Measurements from ENCODE around the gene STON2. TPM values are rescaled to one million over a fixed set of nuclear protein-coding genes. Genes with fewer than 3 reads are reported as not detected.
"Not testable (repeated sequence)": the region's sequence is repeated elsewhere in the genome, so short reads cannot be mapped to it uniquely, and the experiment has no call there.

Gene STON2
- total and polyA plus RNA-seq, 2 donors from 2014 or later, result 14.8 to 86.6 TPM

DNA sequence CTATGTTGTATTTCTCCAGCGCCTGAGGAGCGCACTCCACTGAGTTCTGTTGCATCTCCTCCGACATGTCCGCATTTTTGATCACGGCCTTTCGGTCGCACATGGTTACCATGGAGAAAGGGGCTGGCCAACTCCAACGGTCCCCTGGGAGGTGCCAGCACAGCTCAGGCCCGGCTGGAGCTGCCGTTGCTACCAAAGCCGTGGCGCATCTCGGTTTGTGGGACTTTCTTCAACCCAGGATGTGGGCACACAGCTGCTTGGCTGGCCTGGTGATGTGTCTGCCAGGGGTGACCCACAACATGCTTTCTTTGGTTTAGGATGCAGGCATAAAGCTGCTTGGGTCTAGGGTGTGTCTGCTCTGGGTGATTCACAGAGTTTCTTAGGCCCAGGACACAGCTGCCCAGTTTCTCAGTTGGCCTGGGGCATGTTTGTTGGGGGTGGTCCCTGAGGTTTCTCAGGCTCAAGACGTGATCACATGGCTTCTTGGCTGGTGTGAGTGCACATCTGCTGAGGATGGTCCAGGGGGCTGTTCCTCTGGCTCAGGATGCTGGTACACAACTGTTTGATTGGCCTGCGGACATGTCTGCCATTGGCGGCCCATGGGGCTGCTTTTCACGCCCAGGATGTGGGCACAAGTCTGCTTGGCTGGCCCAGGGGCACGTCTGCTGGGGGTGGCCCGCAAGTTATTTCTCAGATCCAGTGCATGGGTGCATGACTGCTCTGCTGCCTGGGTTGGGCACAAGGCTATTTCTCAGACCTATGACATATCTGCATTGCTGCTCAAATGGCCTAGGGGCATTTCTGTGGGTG lies 153.5 kb downstream of the STON2 start:
- TF ChIP-seq, protein P1, sequence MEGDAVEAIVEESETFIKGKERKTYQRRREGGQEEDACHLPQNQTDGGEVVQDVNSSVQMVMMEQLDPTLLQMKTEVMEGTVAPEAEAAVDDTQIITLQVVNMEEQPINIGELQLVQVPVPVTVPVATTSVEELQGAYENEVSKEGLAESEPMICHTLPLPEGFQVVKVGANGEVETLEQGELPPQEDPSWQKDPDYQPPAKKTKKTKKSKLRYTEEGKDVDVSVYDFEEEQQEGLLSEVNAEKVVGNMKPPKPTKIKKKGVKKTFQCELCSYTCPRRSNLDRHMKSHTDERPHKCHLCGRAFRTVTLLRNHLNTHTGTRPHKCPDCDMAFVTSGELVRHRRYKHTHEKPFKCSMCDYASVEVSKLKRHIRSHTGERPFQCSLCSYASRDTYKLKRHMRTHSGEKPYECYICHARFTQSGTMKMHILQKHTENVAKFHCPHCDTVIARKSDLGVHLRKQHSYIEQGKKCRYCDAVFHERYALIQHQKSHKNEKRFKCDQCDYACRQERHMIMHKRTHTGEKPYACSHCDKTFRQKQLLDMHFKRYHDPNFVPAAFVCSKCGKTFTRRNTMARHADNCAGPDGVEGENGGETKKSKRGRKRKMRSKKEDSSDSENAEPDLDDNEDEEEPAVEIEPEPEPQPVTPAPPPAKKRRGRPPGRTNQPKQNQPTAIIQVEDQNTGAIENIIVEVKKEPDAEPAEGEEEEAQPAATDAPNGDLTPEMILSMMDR (IDR thresholded peaks at IDR 0.05; ENCODE audit: borderline replicate concordance, extremely low read depth, insufficient read depth), result no peak
- H3K36me3 ChIP-seq (ENCODE audit: control insufficient read depth in 2 of 3, insufficient read depth in 3 of 3, low read length in 3 of 3), result no peaks in the 10 kb centered on the region
- no peaks in the 10 kb centered on the region for H3K4me1 ChIP-seq (ENCODE audit: control insufficient read depth in 2 of 3, insufficient read depth in 2 of 3, low read depth in 1 of 3, low read length in 3 of 3)
- no peak overlapping the region for H3K27ac ChIP-seq (ENCODE audit: low read depth in 2 of 2, low read length in 2 of 2)
- intact Hi-C loops (cut with DNase I), result no loop called here
- H3K4me3 ChIP-seq (ENCODE audit: low read length in 3 of 3), result no peak overlapping the region
- H3K27me3 ChIP-seq (ENCODE audit: control insufficient read depth, insufficient read depth, low read length), result no peaks in the 10 kb centered on the region
- H3K9me3 ChIP-seq (ENCODE audit: control insufficient read depth in 2 of 3, insufficient read depth in 1 of 3, low read length in 3 of 3), result no peaks in the 10 kb centered on the region
- FAIRE-seq (no peak), DNase-seq (no peak)
- H3K9ac ChIP-seq (ENCODE audit: low read length in 3 of 3), result no peak overlapping the region

DNA sequence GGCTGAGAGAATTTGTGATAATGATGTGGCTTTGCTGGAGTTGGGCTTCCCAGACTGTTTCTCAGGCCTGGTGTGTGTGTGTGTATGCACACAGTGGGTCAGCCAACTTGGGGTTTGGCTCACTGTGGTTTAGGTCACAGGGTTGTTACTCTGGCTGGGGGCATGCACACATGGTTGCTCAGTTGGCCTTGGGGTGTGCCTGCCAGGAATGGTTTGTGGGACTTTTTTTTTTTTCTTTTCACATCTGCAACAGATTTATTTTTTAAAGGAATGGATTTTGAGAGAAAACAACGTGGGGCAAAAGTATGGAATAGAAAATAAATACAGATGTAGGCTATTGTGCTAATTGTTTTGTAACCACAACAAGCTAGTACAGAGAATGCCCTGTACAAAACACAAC lies 154.4 kb downstream of the STON2 start:
- Histone ChIP-seq H3K27ac (ENCODE audit: low read depth in 2 of 2, low read length in 2 of 2) (no peak overlapping the region), H3K27me3 (ENCODE audit: control insufficient read depth, insufficient read depth, low read length) (no peaks in the 10 kb centered on the region), H3K4me3 (ENCODE audit: low read length in 3 of 3) (no peak overlapping the region), H3K4me1 (ENCODE audit: control insufficient read depth in 2 of 3, insufficient read depth in 2 of 3, low read depth in 1 of 3, low read length in 3 of 3) (no peaks in the 10 kb centered on the region), H3K9me3 (ENCODE audit: control insufficient read depth in 2 of 3, insufficient read depth in 1 of 3, low read length in 3 of 3) (no peaks in the 10 kb centered on the region), H3K36me3 (ENCODE audit: control insufficient read depth in 2 of 3, insufficient read depth in 3 of 3, low read length in 3 of 3) (no peaks in the 10 kb centered on the region), H3K9ac (ENCODE audit: low read length in 3 of 3) (no peak overlapping the region)
- FAIRE-seq (no peak), DNase-seq (no peak)
- intact Hi-C loops (cut with DNase I), result no loop called here
- TF ChIP-seq, protein P1 (IDR thresholded peaks at IDR 0.05; ENCODE audit: borderline replicate concordance, extremely low read depth, insufficient read depth), result no peak

DNA sequence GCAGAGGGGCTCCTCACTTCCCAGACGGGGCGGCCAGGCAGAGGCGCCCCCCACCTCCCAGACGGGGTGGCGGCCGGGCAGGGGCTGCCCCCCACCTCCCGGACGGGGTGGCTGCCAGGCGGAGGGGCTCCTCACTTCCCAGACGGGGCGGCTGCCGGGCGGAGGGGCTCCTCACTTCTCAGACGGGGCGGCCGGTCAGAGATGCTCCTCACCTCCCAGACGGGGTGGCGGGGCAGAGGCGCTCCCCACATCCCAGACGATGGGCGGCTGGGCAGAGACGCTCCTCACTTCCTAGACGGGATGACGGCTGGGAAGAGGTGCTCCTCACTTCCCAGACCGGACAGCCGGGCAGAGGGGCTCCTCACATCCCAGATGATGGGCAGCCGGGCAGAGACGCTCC lies 155.7 kb downstream of the STON2 start:
- H3K9me3 ChIP-seq (ENCODE audit: control insufficient read depth in 2 of 3, insufficient read depth in 1 of 3, low read length in 3 of 3); H3K36me3 ChIP-seq (ENCODE audit: control insufficient read depth in 2 of 3, insufficient read depth in 3 of 3, low read length in 3 of 3); H3K27me3 ChIP-seq (ENCODE audit: control insufficient read depth, insufficient read depth, low read length); H3K4me3 ChIP-seq (ENCODE audit: low read length in 3 of 3); H3K27ac ChIP-seq (ENCODE audit: low read depth in 2 of 2, low read length in 2 of 2); DNase-seq; FAIRE-seq; intact Hi-C loops (cut with DNase I); H3K4me1 ChIP-seq (ENCODE audit: control insufficient read depth in 2 of 3, insufficient read depth in 2 of 3, low read depth in 1 of 3, low read length in 3 of 3); H3K9ac ChIP-seq (ENCODE audit: low read length in 3 of 3): not testable (repeated sequence)

DNA sequence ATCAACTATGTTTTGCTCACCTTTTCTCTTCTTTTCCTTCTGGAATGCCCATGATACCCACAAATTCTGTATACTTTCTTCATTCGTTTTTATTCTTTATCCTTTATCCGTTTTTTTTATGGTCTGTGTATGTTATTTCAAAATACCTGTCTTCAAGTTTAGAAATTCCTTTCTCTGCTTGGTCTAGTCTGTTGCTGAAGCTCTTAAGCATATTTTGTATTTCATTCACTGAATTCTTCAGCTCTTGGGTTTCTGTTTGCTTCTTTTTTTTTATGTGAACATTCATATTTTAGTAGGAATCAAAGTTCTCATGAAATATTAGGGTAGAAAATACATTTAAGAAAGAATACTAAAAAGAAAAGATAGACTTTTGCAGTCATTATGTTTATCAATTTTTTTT lies 156.6 kb downstream of the STON2 start:
- no peaks in the 10 kb centered on the region for H3K4me1 ChIP-seq (ENCODE audit: control insufficient read depth in 2 of 3, insufficient read depth in 2 of 3, low read depth in 1 of 3, low read length in 3 of 3)
- no peaks in the 10 kb centered on the region for H3K9me3 ChIP-seq (ENCODE audit: control insufficient read depth in 2 of 3, insufficient read depth in 1 of 3, low read length in 3 of 3)
- no peaks in the 10 kb centered on the region for H3K36me3 ChIP-seq (ENCODE audit: control insufficient read depth in 2 of 3, insufficient read depth in 3 of 3, low read length in 3 of 3)
- H3K27ac ChIP-seq (ENCODE audit: low read depth in 2 of 2, low read length in 2 of 2), result no peak overlapping the region
- H3K9ac ChIP-seq (ENCODE audit: low read length in 3 of 3), result no peak overlapping the region
- DNase-seq, result no peak
- intact Hi-C loops (cut with DNase I), result no loop called here
- H3K4me3 ChIP-seq (ENCODE audit: low read length in 3 of 3), result no peak overlapping the region
- no peak for FAIRE-seq
- H3K27me3 ChIP-seq (ENCODE audit: control insufficient read depth, insufficient read depth, low read length), result no peaks in the 10 kb centered on the region
- TF ChIP-seq, protein P1 (IDR thresholded peaks at IDR 0.05; ENCODE audit: borderline replicate concordance, extremely low read depth, insufficient read depth), result no peak

DNA sequence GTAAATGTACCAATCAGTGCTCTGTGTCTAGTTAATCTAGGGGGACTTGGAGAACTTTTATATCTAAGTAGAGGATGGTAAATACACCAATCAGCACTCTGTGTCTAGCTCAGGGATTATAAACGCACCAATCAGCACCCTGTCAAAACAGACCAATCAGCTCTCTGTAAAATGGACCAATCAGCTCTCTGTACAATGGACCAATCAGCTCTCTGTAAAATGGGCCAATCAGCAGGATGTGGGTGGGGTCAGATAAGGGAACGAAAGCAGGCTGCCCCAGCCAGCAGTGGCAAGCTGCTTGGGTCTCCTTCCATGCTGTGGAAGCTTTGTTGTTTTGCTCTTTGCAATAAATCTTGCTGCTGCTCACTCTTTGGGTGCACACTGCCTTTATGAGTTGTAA lies 163.3 kb downstream of the STON2 start:
- H3K4me3 ChIP-seq (ENCODE audit: low read length in 3 of 3); H3K9me3 ChIP-seq (ENCODE audit: control insufficient read depth in 2 of 3, insufficient read depth in 1 of 3, low read length in 3 of 3); H3K27me3 ChIP-seq (ENCODE audit: control insufficient read depth, insufficient read depth, low read length); H3K4me1 ChIP-seq (ENCODE audit: control insufficient read depth in 2 of 3, insufficient read depth in 2 of 3, low read depth in 1 of 3, low read length in 3 of 3); intact Hi-C loops (cut with DNase I); H3K27ac ChIP-seq (ENCODE audit: low read depth in 2 of 2, low read length in 2 of 2); H3K36me3 ChIP-seq (ENCODE audit: control insufficient read depth in 2 of 3, insufficient read depth in 3 of 3, low read length in 3 of 3); H3K9ac ChIP-seq (ENCODE audit: low read length in 3 of 3); DNase-seq; FAIRE-seq: not testable (repeated sequence)

Measured in kidney (tissue), 14 donors.